Activated CD4-positive, alpha-beta T cell treated with anti-CD3 and anti-CD28 coated beads, Interleukin-2, amount 50 U/mL, for 24 hours (primary cell): ENCODE data around the gene PANX1.

Source experiments
- DNase-seq, 2 donors: peaks; one replicate each; pipeline ENCODE4 v3.0.0-alpha.2; 2020; ENCODE audit warnings: low read depth in 1 of 2, low spot score in 1 of 2

Gene PANX1

DNA sequence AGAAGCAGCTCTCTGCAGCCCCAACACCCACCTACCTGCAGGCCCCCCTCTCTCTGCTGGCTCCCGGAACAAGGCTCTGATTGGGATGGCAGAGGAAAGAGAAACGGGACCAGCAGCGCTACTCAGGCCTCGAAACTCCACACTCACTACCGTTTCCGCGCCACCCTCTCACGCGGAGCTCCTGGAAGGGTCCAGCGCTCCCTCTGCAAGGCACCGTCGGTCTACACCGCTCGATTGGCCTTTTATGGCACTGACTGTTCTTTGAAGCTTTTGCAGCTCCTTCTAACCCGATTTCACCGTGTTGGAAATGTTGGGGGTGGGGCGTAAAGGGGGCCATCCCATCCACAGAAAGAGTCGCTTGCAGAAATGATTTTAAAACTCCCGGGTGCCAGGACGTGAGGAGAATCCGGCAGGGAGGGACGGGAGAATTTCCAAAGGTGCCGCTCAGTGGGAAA, 323 bp upstream of the PANX1 start:
- peak in 1 of 2 donors; percentile 21 for DNase-seq

DNA sequence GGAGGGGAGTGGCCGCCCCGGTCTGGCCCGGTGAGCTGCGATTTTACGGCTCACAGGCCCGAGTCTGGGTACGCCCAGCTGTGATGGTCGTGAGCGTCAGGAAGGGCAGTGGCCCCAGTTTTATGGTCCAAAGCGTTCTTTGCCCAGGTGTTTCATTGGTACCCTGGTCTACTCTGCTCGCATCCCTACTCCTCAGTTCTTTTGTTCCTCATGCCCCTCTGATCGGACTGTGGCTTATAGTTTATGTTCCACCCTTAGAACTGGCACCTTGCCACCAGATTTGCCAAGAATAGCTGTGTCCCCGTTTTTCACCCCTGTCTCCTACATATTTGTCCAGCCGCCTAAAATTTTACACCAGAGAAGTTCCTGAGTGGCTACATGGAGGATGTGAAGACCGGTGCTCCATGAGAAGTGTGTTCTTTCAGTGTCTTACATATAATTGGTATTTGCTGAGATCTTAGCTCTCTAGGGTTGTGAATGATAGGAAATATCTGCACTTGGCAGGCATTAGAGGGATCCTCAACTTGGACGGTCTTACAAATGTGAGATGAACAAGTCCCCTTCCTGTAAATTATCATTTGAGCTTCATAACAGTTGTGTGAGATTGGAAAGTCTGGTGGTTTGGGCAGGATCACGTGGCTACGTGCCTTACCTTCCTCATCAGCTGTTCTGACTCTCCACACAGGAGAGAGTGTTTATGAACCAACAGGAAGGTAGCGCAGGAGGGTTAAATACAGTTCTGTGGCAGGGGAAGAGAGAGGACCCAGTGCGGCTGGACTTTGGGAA, 1.1 kb downstream of the PANX1 start:
- no peak for DNase-seq

DNA sequence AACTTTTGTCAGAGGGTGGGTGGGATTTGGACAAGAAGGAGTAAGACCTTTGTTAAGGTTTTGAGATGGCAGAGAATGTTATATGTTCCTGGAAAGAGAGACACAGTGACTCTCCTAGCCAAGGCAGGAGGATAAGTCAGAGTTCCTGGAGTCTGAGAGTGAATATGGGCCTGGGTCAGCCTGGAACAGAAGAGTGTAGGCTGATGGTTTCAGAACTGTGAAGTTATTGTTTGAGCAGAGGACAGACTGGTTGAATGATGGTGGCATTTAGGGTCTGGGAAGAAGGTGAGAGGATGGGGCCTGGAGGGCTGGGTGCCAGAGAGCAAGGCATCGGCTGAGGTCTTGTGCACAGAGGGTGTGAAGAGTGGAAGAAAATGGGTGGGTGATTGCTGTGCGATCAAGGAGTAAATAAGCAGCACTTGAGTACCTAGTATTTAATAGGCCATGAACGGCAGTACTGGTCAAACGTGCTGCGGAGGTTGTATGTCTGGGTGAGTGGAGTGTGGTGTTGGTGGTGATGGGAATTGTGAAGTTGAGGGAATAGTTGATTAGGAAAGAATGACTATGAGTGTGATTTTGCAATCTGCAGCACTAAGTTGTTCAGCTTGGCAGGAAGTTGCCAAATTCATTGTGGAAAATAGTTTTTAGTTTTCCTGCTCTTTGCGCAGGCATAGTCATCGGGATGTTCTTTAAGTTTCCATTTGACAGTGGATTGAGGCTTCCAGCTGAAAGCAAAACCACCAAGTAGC, 1.8 kb downstream of the PANX1 start:
- no peak for DNase-seq

DNA sequence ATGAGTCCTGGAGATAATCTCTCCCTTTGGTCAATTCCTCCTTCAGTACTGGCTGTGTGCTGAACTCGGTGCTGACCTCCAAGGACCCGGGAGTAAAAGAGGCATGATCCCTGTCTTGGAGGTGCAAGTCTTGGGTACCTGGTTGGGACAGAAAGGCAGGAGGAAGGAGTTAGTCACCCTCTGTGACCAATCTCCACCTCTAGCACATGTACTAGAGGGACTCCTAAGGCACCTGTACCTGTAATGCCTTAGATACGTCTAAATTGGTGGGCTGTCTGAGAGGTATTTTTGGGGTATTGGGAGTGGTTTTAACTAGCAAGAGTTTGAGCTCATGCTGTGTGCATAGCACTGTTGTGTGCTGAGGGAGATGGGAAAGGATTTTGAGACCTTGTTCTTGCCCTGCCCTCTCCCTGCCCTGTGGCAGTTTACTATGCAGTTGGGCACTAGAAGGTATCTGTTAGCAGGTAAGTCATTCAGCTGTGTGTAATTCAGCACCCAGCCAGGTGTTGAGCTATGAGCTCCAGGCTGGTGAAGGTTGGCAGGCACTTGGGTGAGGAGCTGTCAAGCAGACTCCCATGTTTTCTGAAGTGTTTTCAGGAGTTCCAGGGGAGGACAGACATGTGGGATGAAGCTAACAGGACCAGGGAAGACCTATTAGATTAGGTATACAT, 2.5 kb downstream of the PANX1 start:
- no peak for DNase-seq

DNA sequence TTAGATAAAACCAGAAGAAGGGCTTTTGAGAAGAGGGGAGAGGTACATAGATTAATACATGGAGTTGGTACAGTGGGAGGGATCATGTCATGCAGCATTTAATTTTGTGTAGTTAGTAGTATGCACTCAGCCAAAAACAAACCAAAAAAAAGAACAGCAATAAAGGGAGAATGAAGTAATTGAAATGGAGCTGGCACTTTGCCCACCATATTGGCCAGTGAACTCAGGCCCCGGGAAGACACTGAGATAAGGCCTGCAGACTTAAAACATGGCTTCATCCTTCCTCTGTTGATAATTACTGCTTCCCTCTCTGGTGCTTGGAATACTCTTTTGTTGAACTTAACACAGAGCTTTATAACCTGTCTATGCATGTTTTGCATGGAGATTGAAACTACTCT, 3.1 kb downstream of the PANX1 start:
- DNase-seq = no peak

DNA sequence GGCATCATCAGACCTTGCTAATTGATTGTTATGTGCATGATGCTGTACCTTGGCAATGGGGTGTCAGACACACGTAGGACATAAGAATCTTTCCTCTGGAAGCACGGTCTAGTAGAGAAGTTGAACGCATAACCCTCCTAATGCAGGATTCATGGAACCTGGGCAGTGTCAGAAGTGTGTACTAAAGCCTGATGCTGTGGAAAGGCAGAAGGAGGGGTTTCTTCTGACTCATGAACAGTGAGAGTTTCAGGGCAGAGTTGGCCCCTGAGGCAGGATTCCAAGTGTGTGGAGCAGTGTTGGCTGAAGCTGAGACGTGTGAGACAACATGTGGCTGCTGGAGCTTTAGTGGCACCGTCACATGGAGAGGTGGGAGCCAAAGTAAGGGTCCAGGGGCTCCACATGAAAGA, 3.5 kb downstream of the PANX1 start:
- no peak for DNase-seq

DNA sequence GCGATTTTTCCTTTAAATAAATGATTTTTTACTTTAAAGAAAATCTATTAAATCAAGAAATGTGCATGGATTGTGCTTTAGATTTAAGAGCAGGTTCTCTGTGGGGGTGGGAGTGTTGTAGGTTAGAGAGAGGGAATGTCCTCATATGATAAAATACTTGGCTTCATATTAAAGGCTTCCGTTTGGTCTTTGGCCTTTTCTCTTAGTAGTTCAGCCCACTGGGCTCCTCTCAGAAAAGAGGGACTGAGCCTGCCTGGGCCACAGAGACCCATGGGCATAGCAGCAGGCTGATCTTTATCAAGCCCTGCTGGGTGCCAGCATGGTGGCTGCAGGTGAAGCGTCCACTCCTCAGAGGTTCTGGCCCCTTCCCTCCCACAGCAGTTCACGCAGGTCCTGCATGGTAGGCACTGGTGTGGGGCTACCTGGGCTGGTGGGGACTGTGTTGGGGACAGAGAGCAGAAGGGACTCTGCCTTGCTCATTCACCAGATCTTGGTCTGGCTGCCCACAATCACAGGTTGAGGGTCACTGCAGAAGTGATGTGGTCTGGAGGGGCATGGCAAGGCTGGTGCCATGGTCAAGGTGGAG, 4.3 kb downstream of the PANX1 start:
- DNase-seq = no peak

DNA sequence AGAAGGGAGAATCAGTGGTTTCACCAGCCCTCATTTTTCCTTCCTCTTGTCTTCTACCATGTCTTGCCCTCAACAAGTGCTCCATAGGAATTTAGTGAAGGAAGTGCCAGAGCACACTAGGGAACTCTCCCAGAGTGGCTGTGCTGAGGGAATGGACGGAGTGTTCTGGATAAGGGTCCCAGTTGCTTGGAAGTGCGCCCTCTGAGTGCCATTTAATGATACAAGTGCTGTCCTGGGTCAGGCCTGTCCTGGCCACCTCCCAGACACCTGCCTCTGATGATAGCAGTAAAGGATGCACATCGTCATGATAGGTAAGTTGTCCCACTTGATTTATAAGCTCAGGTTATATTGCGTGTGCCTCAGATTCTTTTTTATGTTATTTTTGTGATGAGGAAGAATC, 5.1 kb downstream of the PANX1 start:
- DNase-seq = no peak

DNA sequence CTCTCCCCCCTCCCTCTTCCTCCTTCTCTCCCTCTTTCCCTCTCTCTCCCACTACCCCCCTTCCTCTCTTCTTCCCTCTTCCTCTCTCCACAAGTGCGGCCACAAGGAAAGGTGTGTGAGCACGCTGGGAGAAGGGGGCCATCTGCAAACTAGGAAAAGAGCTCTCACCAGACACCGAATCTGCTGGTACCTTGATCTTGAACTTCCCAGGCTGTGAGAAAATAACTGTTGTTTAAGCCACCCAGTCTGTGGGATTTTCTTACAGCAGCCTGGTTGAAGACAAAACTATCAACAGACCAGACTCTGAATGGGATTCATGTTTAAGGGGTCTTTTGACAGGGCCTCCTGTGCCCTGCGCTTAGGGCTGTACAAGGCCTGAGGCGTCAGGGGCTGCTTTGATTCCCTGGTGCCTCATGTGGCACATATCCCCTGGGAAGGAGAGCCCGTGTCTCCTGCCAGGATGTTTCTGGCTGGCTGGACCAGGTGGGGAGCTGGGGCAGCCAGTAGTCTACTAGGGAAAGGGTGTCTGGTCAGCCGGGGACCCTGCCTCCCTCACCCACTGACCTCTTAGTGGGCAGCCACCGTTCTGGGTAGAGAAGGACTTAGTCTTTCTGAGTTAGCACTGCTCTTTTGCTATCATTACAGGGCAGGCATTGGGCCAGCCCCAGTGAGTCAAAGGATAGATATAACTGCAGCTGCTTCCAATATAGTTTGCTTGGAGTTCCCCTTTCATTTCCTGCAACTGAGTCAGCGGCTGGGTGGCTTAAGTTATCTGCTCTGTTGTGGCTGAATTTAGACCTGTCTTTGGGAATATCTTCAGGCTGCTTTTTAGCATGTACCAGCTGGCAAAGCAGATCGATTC, 6.2 kb downstream of the PANX1 start:
- DNase-seq = peak in 1 of 2 donors; percentile 38

DNA sequence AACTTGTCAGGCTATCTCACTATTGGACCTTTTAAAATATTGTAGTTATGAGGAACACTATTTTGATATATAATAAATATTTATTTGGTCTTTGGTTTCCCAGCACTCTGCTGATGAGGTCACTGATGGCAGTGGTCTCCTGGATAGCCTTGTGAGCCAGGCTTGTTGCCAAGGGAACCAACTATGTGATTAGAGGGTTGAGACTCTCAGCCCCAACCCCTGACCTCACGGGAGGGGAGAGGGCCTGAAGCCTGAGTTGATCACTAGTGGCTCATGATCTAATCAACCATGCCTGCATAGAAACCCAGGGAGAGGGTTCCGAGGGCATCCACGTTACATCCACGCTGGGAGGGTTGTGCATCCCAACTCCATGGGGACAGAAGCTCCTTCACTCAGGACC, 10.8 kb downstream of the PANX1 start:
- DNase-seq = no peak

DNA sequence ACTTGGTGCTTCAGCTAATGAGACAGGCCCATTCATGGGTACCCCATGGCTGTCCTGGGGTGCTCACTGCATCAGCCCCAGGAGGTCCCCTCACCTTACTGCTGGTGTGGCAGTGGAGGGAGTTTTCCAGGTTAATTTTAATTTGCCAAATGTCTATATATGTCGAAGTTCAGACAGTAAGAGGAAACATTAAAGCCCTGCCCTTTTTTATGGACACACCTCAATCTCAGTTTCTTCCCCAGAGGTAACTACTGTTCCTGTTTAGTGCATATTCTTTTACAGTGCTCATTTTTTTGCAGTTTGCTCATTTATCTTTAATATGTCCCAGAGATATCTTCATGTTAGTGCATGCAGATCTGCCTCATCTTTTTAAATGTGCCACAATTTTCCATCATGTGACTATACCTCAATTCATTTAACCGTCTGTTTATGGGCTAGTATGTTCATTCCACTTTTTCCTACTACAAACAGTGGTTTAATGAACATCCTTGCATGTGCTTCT, 11.6 kb downstream of the PANX1 start:
- DNase-seq = no peak

DNA sequence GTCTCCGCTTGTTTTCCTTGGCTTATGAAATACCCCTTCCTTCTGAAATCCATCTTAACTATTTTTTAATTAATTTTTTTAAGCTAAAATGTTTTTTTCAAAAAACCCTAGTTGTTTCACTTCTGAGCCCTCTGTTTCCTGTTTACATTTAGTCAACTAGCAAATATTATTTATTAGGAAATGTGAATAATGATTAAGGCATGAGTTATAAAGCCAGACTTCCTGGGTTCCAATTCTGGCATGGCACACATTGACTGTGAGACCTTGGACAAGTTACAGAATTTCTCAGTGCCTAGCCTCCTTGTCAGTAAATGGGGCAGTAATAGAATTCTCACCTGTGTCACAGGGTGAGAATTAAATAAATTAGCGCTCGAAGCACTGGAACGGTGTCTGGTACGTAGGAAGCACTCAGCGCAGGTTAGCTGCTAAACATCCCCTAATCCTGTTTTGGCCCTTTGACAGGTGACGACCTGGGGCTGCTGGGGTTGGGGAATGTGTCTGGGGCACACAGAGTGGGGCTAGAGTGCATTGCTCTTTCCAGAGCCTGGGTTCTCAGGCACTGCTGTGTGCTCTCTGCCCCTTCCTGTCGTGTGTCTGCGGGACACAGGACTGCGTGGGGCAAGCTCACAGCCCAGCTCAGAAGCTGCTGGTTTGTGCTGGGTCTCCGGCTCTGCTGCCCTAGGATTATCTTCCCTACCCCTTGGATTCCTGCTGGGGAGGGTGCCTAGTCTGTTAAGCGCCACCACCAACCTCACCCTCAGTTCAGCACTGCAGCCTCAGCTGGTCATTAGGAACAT, 13.1 kb downstream of the PANX1 start:
- DNase-seq = no peak

DNA sequence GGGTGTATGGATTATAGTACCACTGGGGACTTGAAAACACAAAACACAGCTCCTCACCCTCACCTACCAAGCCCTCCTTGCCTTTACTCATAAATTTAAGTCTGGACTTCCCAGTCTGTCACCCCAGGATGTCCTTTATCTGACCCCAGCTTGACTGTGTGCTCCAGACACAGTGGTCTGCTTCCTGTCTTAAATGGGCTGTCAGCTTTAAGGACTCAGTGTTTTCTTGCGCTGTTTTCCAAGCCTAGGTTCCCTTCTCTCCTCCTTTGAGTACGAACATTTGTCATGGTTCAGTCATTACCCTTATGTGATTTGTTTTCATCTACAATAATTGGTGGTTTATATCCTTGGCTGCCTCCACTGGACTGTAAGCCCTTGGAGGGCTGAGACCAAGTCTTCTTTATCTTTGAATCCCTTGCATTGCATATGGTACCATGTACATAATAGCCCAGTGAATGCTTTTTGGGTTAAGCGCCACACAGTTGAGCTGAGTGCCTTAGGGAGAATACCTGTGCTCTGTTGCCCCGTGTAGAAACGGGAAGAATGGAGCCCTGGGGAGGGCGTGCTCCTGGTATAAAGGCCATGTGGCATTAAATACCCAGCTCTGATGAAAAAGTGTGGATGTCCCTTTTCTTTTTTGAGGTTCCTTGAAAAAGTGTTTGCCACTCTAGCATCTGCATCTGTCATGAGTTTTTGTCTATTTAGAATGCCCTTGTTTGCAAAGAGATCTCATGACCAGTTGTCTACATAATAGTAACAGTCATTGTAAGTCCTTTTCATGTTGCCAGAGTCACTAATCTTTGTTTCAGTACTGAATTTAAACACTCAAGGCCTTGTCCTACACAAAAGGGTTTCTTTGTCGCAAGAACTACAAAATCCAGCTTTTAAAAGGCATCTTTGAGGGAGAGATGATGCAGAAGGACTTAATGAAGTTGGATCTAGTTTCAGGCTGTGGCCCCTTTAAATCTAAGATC, 14.0 kb downstream of the PANX1 start:
- no peak for DNase-seq

DNA sequence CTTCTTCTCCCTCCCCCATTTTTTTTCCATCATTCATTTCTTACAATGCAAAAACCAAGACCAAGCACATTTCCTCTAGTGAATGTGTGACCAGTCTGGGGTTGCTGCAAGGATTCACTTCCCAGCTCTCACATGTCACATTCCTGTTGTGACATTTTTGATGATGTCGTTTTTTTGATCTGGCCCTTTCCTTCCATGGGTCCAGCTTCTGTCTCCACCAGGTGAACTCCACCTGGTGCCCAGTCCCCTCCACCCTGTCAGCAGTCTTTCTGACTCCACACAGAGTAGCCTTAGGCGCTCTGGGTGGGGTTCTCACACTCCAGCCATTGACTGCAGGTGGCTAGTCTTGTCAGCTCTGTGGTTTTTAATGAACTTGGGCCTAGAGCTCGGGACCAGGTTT, 15.6 kb downstream of the PANX1 start:
- no peak for DNase-seq

DNA sequence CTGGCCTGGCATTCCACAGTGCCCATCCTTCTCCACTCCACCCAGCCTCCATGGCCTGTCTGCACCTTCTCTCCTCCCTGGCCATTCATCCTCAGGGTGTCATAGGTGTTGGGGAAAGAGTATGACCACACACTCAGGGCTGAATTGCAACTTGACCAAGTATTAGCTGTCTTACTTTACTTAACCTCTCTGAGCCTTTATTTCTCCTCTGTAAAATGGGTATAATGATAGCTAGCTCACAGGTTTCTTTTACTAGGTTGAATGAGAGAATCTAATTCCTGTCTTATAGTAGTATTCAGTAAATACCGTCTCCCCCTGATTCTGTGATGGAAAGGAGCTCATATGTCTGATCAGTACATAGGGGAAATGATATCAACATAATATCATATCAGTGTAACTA, 16.0 kb downstream of the PANX1 start:
- no peak for DNase-seq

DNA sequence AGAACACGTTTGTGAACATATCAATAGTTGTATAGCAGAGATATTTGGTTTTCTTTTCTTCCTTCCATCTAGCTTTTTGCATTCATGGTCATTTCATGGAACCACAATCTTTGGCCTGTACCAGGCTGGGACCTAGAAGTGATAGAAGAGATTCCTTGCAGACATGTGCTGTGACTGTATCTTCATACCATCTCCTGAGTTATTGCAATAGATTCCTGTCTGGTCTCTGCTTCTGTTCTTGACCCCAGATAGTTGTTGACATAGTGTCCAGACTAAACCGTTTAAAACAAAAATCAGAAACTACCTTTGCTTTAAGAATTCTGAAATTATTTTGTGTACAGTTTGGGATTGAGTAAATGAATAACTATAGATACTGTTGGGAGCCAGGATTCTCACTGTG, 16.8 kb downstream of the PANX1 start:
- DNase-seq = no peak

DNA sequence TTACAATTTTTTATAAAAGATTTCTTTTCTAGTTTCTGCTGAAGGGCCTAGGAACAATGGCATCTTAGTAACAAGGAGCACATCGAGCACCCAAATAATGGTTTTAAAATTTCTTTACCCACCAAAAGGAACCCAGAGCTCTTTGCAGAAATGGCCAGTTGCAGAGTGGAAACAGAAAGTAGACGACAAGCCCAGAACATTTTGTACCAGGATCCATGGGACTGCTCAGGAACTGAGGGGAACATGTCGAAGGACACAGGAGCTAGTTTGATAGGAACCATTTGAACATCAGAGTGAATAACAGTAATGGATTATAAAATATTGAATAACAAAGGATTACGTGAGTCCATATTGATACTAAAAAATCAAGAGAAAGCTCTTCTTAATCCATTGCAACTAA, 17.3 kb downstream of the PANX1 start:
- no peak for DNase-seq

DNA sequence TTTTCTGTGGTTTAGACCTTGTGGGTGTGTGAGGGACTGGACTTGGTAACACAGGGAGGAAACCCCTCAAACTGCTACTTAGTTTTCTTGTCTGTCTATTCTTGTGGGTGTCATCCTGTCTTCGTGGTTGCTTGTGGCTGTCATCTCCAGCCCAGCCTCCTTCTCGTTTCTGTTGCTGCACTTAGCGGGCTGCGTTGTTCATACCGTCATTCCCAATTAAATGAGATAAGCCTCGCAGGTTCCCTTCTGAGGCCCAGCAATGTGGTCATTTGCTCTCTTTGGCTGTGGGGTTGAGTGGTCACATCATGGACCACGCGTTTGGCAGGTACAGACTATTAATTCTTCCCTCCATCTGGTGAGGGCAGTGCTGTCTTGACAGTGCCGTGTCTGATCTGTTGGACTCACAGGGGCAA, 18.8 kb downstream of the PANX1 start:
- DNase-seq = peak in 1 of 2 donors; percentile 18

DNA sequence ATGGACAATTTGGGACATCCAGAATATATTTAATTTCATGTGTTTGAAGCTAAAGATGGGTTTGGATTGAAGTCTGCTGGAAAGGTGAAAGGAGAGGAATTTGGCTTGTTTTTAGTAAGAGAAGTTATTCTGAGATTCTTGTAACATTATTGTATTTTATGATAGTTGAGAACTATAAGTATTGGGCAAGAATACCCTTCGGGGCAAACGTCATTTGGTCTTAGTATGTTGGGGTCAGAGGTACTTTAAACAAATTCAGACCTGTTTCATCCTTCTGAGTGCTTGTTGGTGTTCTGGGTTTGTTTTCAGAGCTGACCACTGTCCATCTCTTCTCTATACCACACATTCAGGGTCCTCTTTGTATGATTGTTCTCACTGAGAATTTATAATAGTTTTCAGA, 19.5 kb downstream of the PANX1 start:
- no peak for DNase-seq
